SH-SY5Y (cell line): ENCODE measurements around the gene SAP30L.

ENCODE experiments used
- GATA2 ChIP-seq: IDR thresholded peaks from 2 replicates; pipeline ENCODE4 v1.6.1; 2011; ENCODE audit warnings: mild to moderate bottlenecking, low read depth, low read length
- GATA3 ChIP-seq: IDR thresholded peaks from 2 replicates; pipeline ENCODE4 v1.6.1; 2011; ENCODE audit warnings: low read depth, mild to moderate bottlenecking, low read length, moderate library complexity

Gene SAP30L

GRCh38 chr5:154411338-154411737 lies 34.5 kb upstream of the SAP30L start:
- TF ChIP-seq GATA3 (no peak), GATA2 (no peak)

GRCh38 chr5:154412316-154412715 lies 33.5 kb upstream of the SAP30L start:
- no peak for TF ChIP-seq GATA2
- no peak for TF ChIP-seq GATA3

- TF ChIP-seq GATA2: no peak
- no peak for TF ChIP-seq GATA3
Measured at GRCh38 chr5:154412925-154413324, 32.9 kb upstream of the SAP30L start.

- TF ChIP-seq GATA3 (no peak), GATA2 (no peak)
Measured at GRCh38 chr5:154415114-154415513, 30.7 kb upstream of the SAP30L start.

GRCh38 chr5:154418344-154418820 lies 27.4 kb upstream of the SAP30L start:
- TF ChIP-seq GATA3 (no peak), GATA2 (no peak)

- no peak for TF ChIP-seq GATA2
- TF ChIP-seq GATA3: no peak
Measured at GRCh38 chr5:154419236-154419635, 26.6 kb upstream of the SAP30L start.

GRCh38 chr5:154421868-154422267 lies 23.9 kb upstream of the SAP30L start:
- TF ChIP-seq GATA2: no peak
- TF ChIP-seq GATA3: no peak

- TF ChIP-seq GATA3 (no peak), GATA2 (no peak)
Measured at GRCh38 chr5:154422298-154422697, 23.5 kb upstream of the SAP30L start.

- TF ChIP-seq GATA3: no peak
- TF ChIP-seq GATA2: no peak
Measured at GRCh38 chr5:154428208-154428607, 17.6 kb upstream of the SAP30L start.

- TF ChIP-seq GATA2: no peak
- no peak for TF ChIP-seq GATA3
Measured at GRCh38 chr5:154429341-154429740, 16.5 kb upstream of the SAP30L start.

GRCh38 chr5:154430466-154430865 lies 15.3 kb upstream of the SAP30L start:
- TF ChIP-seq GATA2: no peak
- TF ChIP-seq GATA3: no peak

GRCh38 chr5:154430961-154431630 lies 14.7 kb upstream of the SAP30L start:
- no peak for TF ChIP-seq GATA2
- TF ChIP-seq GATA3: no peak

GRCh38 chr5:154435226-154435625 lies 10.6 kb upstream of the SAP30L start:
- TF ChIP-seq GATA3: no peak
- TF ChIP-seq GATA2: no peak

- TF ChIP-seq GATA3: no peak
- no peak for TF ChIP-seq GATA2
Measured at GRCh38 chr5:154437281-154437965, 8.4 kb upstream of the SAP30L start.

GRCh38 chr5:154440540-154440939 lies 5.3 kb upstream of the SAP30L start:
- no peak for TF ChIP-seq GATA2
- TF ChIP-seq GATA3: no peak

- no peak for TF ChIP-seq GATA3
- no peak for TF ChIP-seq GATA2
Measured at GRCh38 chr5:154442801-154443200, 3.0 kb upstream of the SAP30L start.
